HepG2 (cell line): ENCODE data around the gene PDK2. TPM values are rescaled to one million over a fixed set of nuclear protein-coding genes. Genes with fewer than 3 reads are reported as not detected.

Source experiments
- ERF ChIP-seq: IDR thresholded peaks from 2 replicates; pipeline ENCODE4 v1.6.1; 2018; ENCODE audit warnings: missing biosample characterization, missing genetic modification reagents
- ETV5 ChIP-seq: IDR thresholded peaks from 2 replicates; pipeline ENCODE4 v1.6.1; 2018; ENCODE audit warnings: missing biosample characterization, missing genetic modification reagents, inconsistent platforms, borderline replicate concordance
- POLR2AphosphoS5 ChIP-seq: IDR thresholded peaks from 2 replicates; pipeline ENCODE4 v1.6.1; 2012; ENCODE audit warnings: low read depth, low read length
- RELA ChIP-seq: sonication (generic); formaldehyde crosslinking; IDR thresholded peaks from 2 replicates; pipeline ENCODE4 v1.4.0; 2020; ENCODE audit warnings: missing genetic modification reagents
- TBL1XR1 ChIP-seq: fragments of 150-350 bp; IDR thresholded peaks from 2 replicates; pipeline ENCODE4 v1.6.1; 2014; ENCODE audit warnings: borderline replicate concordance, low read length; ENCODE audit not compliant: partially characterized antibody
- TBP ChIP-seq: sonication (generic); formaldehyde crosslinking; IDR thresholded peaks from 2 replicates; pipeline ENCODE4 v1.5.0; 2020; ENCODE audit warnings: missing genetic modification reagents
- TCF12 ChIP-seq, 2 experiments: fragments of 450-650 bp in 1 of 2; sonication (generic) in 1 of 2; formaldehyde crosslinking in 1 of 2; IDR thresholded peaks; 2 replicates each; pipeline versions ENCODE4 v1.6.1 to v1.8.0; 2017 to 2022; ENCODE audit warnings: antibody characterized with exemption in 1 of 2, mild to moderate bottlenecking in 1 of 2, missing genetic modification reagents in 1 of 2, moderate library complexity in 1 of 2
- ZMAT3 ChIP-seq: sonication (generic); formaldehyde crosslinking; conservative IDR thresholded peaks from 2 replicates; pipeline ENCODE4 v1.7.0; 2021; ENCODE audit warnings: missing genetic modification reagents
- ZNF263 ChIP-seq: sonication (generic); formaldehyde crosslinking; IDR thresholded peaks from 2 replicates; pipeline ENCODE4 v1.4.0; 2020; ENCODE audit warnings: missing genetic modification reagents
- ZNF839 ChIP-seq: sonication (generic); formaldehyde crosslinking; IDR thresholded peaks from 2 replicates; pipeline ENCODE4 v1.4.0; 2020; ENCODE audit warnings: missing genetic modification reagents, mild to moderate bottlenecking, borderline replicate concordance
- polyA plus RNA-seq, 8 experiments: library from polyadenylated mRNA; depleted of rRNA in 3 of 8; stranded (reverse) in 7 of 8; unstranded in 1 of 8; fragments of >200 nt; fragmentation: Illumina TruSeq in 4 of 8; extraction: Trizol in 4 of 8; gene quantifications; 2 replicates each; pipeline versions ENCODE4 v1.2.1 to v1.2.3, GENCODE V29; 2011 to 2016; ENCODE audit warnings: low read depth in 4 of 8, missing spikeins in 1 of 8, mixed read lengths in 1 of 8; ENCODE audit not compliant: insufficient read depth in 1 of 8
- total RNA-seq, 5 experiments: library from RNA; depleted of rRNA; stranded (reverse); fragments of >200 nt; fragmentation: Illumina TruSeq; extraction: Trizol; gene quantifications; 2 replicates each; pipeline ENCODE4 v1.2.3, GENCODE V29; 2016; ENCODE audit warnings: low read depth in 1 of 5
- TF ChIP-seq, protein P1 (sequence below): sonication (generic); formaldehyde crosslinking; IDR thresholded peaks from 2 replicates; pipeline ENCODE4 v1.4.0; 2020; ENCODE audit warnings: missing genetic modification reagents
- TF ChIP-seq, protein P2 (sequence below): sonication (generic); formaldehyde crosslinking; IDR thresholded peaks from 2 replicates; pipeline ENCODE4 v1.5.0; 2020; ENCODE audit warnings: missing genetic modification reagents
- TF ChIP-seq, protein P3 (sequence below): sonication (generic); formaldehyde crosslinking; conservative IDR thresholded peaks from 2 replicates; pipeline ENCODE4 v1.8.0; 2022; ENCODE audit warnings: missing genetic modification reagents
- TF ChIP-seq, protein P4 (sequence below): sonication (generic); formaldehyde crosslinking; IDR thresholded peaks from 2 replicates; pipeline ENCODE4 v1.4.0; 2020; ENCODE audit warnings: missing genetic modification reagents
- TF ChIP-seq, protein P5 (sequence below): sonication (generic); formaldehyde crosslinking; IDR thresholded peaks from 2 replicates; pipeline ENCODE4 v1.8.1; 2023; ENCODE audit warnings: mild to moderate bottlenecking, missing genetic modification reagents

PDK2 gene
- total and polyA plus RNA-seq, 2 of the 13 experiments (the other 11 are each of a cell fraction or from before 2014, with no cell fraction given): 18.5 to 59.7 TPM

DNA sequence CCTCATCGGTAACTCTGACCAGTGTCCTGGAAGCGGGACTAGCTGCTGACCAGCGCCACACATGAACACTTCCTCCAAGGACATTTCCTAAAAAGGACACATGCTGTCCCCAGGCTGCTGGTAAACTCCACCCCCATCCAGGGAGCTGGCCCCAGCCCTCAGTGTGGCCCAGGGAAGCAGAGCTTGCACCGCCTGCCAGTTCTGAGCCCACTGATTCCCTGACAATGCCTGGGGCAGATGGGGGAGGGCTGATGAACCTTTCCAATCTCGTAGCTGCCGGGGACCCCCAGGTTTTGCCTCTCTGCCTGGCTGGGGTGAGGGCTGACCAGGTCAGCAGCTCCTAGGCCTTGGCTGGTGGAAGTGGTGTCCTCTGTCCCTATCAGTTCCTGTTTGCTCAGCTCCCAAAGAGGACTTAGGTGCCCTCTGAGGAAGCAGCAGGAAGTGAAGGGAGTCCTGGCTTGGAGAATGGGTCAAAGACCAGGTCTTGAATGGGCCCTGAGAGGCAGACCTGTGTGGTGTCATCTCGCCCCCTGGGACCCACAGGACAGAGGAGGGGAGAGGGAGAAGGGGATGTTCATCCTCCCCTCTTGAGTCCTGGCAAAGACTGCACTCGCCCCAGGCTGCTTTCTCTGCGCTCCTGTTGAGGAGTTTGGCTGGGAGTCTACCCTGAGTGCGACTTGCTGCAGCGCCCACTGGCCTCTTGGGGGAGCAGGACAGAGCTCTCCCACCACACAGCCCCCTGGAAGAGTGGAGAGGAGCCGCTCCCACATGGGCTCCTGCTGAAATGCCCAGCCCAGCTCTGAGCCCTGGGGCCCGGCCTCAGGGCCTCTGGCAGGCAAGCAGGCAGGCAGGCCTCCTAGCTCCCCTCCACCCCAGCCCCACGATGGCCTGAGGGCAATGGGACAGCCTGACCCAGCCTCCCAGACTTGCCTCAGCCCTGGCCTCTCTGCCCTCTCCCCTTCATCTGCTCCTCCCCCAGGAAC, 16.8 kb downstream of the PDK2 start (continued):
- TF ChIP-seq, protein P1, sequence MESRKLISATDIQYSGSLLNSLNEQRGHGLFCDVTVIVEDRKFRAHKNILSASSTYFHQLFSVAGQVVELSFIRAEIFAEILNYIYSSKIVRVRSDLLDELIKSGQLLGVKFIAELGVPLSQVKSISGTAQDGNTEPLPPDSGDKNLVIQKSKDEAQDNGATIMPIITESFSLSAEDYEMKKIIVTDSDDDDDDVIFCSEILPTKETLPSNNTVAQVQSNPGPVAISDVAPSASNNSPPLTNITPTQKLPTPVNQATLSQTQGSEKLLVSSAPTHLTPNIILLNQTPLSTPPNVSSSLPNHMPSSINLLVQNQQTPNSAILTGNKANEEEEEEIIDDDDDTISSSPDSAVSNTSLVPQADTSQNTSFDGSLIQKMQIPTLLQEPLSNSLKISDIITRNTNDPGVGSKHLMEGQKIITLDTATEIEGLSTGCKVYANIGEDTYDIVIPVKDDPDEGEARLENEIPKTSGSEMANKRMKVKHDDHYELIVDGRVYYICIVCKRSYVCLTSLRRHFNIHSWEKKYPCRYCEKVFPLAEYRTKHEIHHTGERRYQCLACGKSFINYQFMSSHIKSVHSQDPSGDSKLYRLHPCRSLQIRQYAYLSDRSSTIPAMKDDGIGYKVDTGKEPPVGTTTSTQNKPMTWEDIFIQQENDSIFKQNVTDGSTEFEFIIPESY (CRISPR knock-in tag): no peak
- TF ChIP-seq POLR2AphosphoS5 (peak; percentile 44), TCF12 (IDR thresholded peaks at IDR 0.05) (no peak), TCF12 (CRISPR knock-in tag; IDR thresholded peaks at IDR 0.05) (no peak), ZNF839 (peak; percentile 71; the same call in 1 of the 2 replicates), TBP (no peak), RELA (CRISPR knock-in tag) (no peak), TBL1XR1 (no peak), ZMAT3 (CRISPR knock-in tag) (peak; percentile 68; the same call in 1 of the 2 replicates), ZNF263 (0 out of 2 replicates have a peak, but pooled peaks have one; percentile 10), ERF (peak; percentile 17), ETV5 (CRISPR knock-in tag) (peak; percentile 80; the same call in 1 of the 2 replicates)
- TF ChIP-seq, protein P2, sequence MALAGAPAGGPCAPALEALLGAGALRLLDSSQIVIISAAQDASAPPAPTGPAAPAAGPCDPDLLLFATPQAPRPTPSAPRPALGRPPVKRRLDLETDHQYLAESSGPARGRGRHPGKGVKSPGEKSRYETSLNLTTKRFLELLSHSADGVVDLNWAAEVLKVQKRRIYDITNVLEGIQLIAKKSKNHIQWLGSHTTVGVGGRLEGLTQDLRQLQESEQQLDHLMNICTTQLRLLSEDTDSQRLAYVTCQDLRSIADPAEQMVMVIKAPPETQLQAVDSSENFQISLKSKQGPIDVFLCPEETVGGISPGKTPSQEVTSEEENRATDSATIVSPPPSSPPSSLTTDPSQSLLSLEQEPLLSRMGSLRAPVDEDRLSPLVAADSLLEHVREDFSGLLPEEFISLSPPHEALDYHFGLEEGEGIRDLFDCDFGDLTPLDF: no peak
- TF ChIP-seq, protein P3, sequence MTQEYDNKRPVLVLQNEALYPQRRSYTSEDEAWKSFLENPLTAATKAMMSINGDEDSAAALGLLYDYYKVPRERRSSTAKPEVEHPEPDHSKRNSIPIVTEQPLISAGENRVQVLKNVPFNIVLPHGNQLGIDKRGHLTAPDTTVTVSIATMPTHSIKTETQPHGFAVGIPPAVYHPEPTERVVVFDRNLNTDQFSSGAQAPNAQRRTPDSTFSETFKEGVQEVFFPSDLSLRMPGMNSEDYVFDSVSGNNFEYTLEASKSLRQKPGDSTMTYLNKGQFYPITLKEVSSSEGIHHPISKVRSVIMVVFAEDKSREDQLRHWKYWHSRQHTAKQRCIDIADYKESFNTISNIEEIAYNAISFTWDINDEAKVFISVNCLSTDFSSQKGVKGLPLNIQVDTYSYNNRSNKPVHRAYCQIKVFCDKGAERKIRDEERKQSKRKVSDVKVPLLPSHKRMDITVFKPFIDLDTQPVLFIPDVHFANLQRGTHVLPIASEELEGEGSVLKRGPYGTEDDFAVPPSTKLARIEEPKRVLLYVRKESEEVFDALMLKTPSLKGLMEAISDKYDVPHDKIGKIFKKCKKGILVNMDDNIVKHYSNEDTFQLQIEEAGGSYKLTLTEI (CRISPR knock-in tag): no peak
- TF ChIP-seq, protein P4, sequence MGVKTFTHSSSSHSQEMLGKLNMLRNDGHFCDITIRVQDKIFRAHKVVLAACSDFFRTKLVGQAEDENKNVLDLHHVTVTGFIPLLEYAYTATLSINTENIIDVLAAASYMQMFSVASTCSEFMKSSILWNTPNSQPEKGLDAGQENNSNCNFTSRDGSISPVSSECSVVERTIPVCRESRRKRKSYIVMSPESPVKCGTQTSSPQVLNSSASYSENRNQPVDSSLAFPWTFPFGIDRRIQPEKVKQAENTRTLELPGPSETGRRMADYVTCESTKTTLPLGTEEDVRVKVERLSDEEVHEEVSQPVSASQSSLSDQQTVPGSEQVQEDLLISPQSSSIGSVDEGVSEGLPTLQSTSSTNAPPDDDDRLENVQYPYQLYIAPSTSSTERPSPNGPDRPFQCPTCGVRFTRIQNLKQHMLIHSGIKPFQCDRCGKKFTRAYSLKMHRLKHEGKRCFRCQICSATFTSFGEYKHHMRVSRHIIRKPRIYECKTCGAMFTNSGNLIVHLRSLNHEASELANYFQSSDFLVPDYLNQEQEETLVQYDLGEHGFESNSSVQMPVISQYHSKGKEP (CRISPR knock-in tag): no peak
- TF ChIP-seq, protein P5, sequence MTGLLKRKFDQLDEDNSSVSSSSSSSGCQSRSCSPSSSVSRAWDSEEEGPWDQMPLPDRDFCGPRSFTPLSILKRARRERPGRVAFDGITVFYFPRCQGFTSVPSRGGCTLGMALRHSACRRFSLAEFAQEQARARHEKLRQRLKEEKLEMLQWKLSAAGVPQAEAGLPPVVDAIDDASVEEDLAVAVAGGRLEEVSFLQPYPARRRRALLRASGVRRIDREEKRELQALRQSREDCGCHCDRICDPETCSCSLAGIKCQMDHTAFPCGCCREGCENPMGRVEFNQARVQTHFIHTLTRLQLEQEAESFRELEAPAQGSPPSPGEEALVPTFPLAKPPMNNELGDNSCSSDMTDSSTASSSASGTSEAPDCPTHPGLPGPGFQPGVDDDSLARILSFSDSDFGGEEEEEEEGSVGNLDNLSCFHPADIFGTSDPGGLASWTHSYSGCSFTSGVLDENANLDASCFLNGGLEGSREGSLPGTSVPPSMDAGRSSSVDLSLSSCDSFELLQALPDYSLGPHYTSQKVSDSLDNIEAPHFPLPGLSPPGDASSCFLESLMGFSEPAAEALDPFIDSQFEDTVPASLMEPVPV (CRISPR knock-in tag): 0 out of 2 replicates have a peak, but pooled peaks have one; percentile 80
